Limb (tissue), 2 donors: ENCODE results near the gene REV1.
"Not testable (repeated sequence)": the region's sequence is repeated elsewhere in the genome, so short reads cannot be mapped to it uniquely, and the experiment has no call there.

Source experiments
- DNase-seq, 2 donors: peaks; one replicate each; pipeline ENCODE4 v3.0.0-alpha.2; 2016; ENCODE audit errors: extremely low spot score in 2 of 2

Gene REV1

DNA sequence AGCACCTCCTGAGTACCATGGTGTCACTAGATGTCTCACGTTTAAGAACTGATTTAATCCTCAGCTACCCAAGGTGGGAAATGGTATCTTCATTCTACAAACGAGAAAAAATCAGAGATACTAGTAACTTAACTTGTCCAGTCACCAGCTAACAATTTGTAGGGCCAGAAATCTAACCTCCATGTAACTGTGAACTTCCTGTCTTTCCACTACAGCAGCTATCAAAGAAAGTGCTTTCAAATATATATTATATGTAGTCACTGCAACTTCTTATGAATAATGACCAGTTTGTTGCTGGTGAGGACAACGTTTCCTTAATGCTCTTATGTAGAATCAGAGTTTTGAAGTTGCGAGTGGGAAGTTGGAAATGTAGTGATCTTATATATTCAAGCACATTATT, 1.9 kb downstream of the REV1 start:
- DNase-seq, result no peak

GRCh38 chr2:99485824-99486223, 4.0 kb downstream of the REV1 start:
- no peak for DNase-seq

DNA sequence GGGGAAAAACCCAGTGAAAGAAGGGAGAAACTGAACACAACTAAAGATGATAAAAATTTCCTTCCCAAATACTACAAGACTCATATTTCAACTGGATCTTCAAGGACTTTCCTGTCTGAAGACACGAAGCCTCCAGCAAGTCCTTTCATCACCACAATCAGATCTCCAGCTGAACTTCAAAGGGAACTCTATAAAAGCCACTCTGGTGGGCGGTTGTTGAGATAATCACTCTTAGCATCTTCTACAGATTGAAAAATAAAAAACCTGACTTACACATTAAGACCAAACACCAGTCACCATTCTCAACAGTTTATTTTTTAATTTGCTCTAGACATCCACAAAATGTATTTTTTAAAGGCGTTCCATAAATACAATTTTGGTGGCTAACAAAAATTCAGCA, 4.4 kb downstream of the REV1 start:
- no peak for DNase-seq

DNA sequence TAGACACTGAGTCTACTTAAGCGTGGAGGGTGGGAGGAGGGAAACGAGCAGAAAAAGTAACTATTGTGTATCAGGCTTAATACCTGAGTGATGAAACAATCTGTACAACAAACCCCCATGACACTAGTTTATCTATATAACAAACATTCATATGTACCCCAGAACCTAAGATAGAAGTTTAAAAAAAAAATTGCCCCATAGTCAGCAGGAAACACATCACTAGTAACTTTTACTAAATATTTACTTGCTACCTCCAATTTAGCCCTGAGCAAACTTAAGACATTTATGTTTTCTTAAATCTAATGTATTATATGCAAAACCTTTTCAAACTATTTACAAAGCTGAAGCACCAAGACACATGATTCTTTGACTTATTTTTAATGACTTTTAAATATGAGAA, 5.6 kb downstream of the REV1 start:
- DNase-seq, result no peak

DNA sequence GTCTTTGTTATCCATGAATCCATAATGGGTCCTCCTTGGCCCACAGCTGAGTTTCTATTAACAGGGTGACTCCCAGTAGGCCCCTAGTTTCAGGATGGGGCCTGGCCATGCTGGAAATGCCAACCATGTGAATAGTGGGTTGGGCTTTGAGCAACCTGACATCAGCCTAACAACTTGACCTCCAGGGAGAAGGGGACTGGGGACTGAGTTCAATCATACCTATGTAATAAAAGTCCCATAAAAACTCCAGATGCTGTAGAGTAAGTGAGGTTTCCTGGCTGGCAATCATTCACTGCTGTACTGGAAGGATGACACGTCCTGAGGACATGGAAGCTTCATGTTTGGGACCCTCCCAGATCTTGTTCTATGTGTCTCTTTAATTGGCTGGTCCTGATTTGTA, 7.9 kb downstream of the REV1 start:
- DNase-seq, result no peak

DNA sequence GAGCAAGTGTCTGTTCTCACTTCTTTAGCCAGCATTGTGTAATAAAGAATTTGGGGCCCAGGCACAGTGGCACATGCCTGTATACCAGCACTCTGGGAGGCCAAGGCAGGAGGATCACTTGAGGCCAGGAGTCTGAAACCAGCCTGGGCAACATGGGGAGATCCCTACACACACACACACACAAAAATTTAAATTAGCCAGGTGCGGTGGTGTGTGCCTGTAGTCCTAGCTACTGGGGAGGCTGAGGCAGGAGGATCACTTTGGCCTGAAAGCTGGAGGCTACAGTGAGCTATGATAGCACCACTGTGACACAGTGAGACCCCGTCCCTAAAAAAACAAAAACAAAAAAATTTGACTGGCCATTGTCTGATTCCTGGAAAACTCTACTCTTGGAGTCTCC, 8.3 kb downstream of the REV1 start:
- no peak for DNase-seq

DNA sequence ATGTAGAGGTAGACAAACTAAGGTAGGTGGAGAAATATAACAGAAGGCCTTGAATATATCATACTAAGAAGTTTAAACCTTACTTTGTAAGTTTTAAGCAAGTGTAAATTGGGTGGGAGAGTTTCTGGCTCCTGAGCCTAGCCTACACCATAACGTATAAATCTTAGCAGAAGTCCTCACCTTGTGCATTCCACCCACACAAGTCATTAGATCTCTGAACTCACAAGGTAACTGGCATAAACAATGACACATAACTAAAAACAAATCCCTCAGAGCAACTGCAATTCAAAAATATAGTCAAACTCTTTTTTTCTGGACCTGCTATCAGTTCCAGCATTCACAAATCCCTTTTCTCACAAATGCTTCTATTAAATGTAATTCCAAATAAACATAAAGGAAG, 9.4 kb downstream of the REV1 start:
- no peak for DNase-seq

- DNase-seq, result no peak
These were observed 11.2 kb downstream of the REV1 start for GRCh38 chr2:99478632-99479031.

DNA sequence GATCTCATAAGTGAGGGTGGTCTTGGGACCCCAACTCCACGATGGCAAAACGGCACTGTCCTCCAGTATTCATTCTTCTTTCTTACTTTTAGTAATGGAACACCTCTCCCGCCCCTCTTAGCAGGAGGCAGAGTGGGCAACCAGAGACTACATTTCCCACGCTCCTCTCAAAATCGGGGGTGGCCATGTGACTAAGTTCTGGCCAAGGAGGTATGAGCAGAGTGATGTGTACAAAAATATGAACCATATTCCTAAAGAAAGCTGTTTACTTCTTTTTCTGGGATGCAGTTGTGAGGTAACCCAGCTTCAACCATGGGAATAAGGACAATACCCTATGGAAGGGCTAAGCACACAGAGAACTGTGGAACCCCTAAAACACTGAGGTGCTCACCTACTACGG, 12.8 kb downstream of the REV1 start:
- no peak for DNase-seq

GRCh38 chr2:99476629-99477028, 13.2 kb downstream of the REV1 start:
- no peak for DNase-seq

DNA sequence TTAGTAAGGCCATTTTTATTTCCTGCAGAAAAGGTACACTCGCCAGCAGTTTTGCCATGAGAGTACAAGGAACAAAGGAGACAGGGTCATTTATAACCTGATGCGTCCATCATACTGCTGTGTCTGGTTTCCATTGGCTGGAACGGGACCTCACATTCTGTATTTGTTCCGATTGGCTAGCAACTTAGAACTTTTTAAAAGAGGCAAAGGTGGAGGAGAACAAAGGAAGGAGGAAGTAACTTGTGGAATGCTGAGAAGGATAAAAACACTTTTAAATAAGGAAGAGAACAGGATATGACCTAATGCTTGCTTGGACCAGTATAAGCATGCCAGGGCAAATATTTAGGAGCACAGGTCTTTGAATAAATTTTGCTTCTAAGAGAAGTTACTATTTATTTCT, 14.7 kb downstream of the REV1 start:
- DNase-seq, result not testable (repeated sequence)

- DNase-seq, result no peak
These were observed 16.2 kb downstream of the REV1 start for GRCh38 chr2:99473518-99474083.

GRCh38 chr2:99472600-99472960, 17.2 kb downstream of the REV1 start:
- no peak for DNase-seq

DNA sequence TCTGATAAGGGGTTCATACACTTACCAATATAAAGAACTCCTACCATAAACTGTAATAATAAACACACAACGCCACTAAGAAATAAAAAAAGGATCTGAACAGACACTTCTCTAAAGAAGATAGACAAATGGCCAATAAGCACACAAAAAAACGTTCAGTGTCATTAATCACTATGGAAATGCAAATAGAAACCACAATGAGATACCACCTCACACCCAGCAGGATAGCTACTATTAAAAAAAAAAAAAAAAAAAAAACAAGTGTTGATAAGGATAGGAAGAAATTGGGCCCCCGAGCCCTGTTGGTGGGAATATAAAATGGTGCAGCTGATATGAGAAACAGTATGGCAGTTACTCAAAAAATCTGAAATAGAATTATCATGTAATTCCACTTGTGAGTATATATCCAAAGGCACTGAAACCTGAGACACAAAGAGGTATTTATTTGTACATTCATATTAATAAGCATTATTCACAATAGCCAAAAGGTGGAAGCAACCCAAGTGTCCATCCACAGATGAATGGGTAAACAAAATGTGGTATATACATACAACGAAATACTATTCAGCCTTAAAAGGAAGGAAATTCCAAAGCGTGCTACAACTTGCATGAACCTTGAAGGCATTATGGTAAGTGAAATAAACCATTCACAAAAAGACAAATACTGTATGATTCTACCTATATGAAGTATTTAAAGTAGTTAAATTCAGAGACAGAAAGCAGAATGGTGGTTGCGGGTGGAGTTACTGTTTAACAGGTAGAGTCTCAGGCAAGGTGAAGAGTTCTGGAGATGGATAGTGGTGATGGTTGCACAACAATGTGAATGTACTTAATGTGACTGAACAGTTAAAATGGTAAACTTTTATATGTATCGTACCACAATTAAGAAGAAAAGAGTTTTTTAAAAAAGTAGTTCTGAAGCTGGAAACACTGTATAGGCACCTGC, 17.9 kb downstream of the REV1 start:
- no peak for DNase-seq

DNA sequence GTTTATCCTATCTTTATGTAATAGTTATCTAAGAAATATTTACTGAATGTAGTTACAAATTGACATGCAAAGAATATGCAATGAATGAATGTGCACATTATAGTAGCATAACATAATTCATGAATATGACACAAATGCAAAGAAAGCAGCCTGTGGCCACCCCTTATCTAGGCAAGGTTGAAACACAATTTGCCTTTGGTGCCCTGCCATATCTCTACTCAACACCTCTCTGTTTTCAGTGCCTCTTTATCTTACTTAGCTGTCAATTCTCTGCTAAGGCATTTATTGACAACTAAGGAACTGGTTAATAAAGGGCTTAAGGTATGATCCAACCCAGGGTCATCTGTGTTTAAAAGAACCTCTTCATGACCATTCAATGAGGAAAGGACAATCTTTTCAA, 18.9 kb downstream of the REV1 start:
- no peak for DNase-seq

DNA sequence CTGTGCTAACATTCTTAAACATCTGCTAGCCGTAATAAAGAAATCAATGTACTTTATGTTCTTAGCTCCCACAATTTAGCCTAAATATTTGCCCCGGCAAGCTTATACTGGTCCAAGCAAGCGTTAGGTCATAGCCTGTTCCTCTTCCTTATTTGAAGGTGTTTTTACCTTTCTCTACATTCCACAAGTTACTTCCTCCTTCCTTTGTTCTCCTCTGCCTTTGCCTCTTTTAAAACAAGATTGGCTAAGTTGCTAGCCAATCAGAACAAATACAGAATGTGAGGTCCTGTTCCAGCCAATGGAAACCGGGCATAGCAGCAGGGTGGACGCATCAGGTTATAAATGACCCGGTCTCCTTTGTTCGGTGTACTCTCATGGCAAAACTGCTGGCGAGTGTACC, 19.4 kb downstream of the REV1 start:
- not testable (repeated sequence) for DNase-seq

DNA sequence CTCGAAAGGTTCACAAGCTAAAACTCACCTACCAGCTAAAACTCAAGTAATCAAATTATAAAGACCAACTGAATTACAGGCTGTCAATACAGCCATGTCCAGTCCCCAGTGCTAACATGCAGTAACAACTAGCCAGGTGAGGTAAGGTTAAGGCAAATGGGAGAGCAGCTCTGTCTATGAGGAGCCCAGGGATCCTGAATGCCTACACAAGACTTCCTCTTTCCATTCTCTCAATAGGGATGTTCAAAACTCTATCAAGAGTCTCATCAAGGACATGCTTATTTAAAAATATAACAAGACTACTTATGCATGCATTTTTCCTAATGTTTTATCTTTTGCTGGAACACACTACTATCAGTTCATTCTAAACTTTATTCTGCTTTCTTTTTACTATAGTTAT, 20.4 kb downstream of the REV1 start:
- no peak for DNase-seq

DNA sequence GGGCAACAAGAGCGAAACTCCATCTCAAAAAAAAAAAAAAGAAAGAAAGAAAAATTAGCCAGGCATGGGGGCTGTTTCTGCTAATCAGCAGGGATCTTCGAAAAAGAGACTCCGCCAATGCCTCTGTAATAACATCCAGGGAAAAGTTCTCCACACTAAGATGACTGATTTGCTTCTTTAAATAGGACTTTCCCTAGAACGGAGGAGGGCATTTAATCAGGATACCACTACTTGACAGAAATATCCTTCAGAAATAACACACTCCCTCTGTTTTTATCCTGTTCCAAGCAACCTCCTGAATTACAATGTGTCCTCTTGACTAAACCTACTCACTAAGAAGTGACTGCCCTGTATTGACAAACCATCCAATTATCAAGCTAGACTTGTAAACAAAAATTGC, 21.7 kb downstream of the REV1 start:
- no peak for DNase-seq

GRCh38 chr2:99467390-99467789, 22.4 kb downstream of the REV1 start:
- DNase-seq, result no peak

GRCh38 chr2:99461828-99462483, 27.9 kb downstream of the REV1 start:
- DNase-seq, result no peak

DNA sequence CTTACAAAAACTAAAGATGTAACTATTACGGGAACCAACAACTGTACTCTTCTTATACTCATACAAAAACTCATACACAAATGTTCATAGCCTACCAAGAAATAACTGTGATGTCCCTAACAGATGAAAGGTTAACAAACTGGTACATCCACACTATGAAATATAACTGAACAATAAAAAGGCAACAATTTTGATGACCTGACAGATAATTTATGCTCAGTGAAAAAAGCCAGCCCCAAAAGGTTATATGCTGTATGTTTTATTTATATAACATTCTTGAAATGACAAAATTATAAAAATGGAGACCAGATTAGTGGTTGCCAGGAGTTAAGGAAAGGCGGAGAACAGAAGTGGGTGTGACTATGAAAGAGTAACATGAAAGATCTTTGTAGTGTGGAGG, 31.3 kb downstream of the REV1 start:
- DNase-seq, result no peak

- no peak for DNase-seq
These were observed 38.1 kb downstream of the REV1 start for GRCh38 chr2:99451686-99452085.

GRCh38 chr2:99451280-99451679, 38.5 kb downstream of the REV1 start:
- no peak for DNase-seq
